ENCODE data around the gene TCEA3.
"Not testable (repeated sequence)": the region's sequence is repeated elsewhere in the genome, so short reads cannot be mapped to it uniquely, and the experiment has no call there.

The TCEA3 gene

GRCh38 chr1:23383577-23384311 is 40.8 kb downstream of the TCEA3 start:
- Histone ChIP-seq H3K9ac (ENCODE audit: low read depth, low read length, poor library complexity) (no peak overlapping the region), H3K23ac (ENCODE audit: low read depth, low read length, poor library complexity) (no peak overlapping the region), H4K8ac (ENCODE audit: low read depth, low read length) (no peak overlapping the region), H2BK12ac (ENCODE audit: low read length) (no peak overlapping the region), H2BK5ac (ENCODE audit: low read length) (no peak overlapping the region), H2BK120ac (ENCODE audit: low read depth, low read length) (no peak overlapping the region), H3K9me3 (replicated peaks in 1 of 2; ENCODE audit: control insufficient read depth in 2 of 2, insufficient read depth in 1 of 2, low read depth in 1 of 2, low read length in 2 of 2) (peaks cover 0 to 5% of the 10 kb centered on the region in 2 donors), H2AK5ac (ENCODE audit: low read depth, low read length) (no peak overlapping the region), H4K91ac (ENCODE audit: low read depth, low read length, poor library complexity) (no peak overlapping the region), H3K14ac (ENCODE audit: low read length) (no peak overlapping the region), H3K4me3 (ENCODE audit: low read length in 2 of 2) (no peak overlapping the region), H3K27me3 (ENCODE audit: control insufficient read depth in 3 of 3, insufficient read depth in 3 of 3, low read depth in 1 of 3, low read length in 3 of 3) (no peaks in the 10 kb centered on the region), H3K4me1 (ENCODE audit: control insufficient read depth in 2 of 2, insufficient read depth in 1 of 2, low read depth in 1 of 2, low read length in 2 of 2) (peaks cover 0 to 1% of the 10 kb centered on the region in 2 donors), H3K79me1 (ENCODE audit: low read depth, low read length) (no peaks in the 10 kb centered on the region), H2AFZ (ENCODE audit: low read length) (no peak overlapping the region), H2BK15ac (ENCODE audit: low read length) (no peak overlapping the region), H3K4me2 (ENCODE audit: insufficient read depth, low read length, poor library complexity, severe bottlenecking) (no peak overlapping the region), H3K36me3 (replicated peaks in 1 of 2; ENCODE audit: control insufficient read depth in 2 of 2, insufficient read depth in 2 of 2, low read length in 2 of 2) (no peaks in the 10 kb centered on the region), H3K27ac (replicated peaks; ENCODE audit: low read length) (no peak overlapping the region), H3K4ac (ENCODE audit: low read length) (no peak overlapping the region), H3K18ac (ENCODE audit: low read length) (no peak overlapping the region)
- no CpG with 5 or more reads among the region's 8 CpGs for whole genome bisulfite sequencing, 2 donors (ENCODE audit: extremely low coverage in 2 of 2, insufficient read length in 2 of 2, insufficient replicate concordance in 1 of 2)
- DNase-seq (ENCODE audit: low spot score): no peak

GRCh38 chr1:23381233-23381885 is 43.2 kb downstream of the TCEA3 start:
- no peak for DNase-seq (ENCODE audit: low spot score)

GRCh38 chr1:23380719-23381118 is 43.8 kb downstream of the TCEA3 start:
- H3K27me3 ChIP-seq (ENCODE audit: control insufficient read depth in 3 of 3, insufficient read depth in 3 of 3, low read depth in 1 of 3, low read length in 3 of 3): no peaks in the 10 kb centered on the region
- no peak overlapping the region for H3K18ac ChIP-seq (ENCODE audit: low read length)
- no peak overlapping the region for H3K27ac ChIP-seq (replicated peaks; ENCODE audit: low read length)
- no peak overlapping the region for H2AK5ac ChIP-seq (ENCODE audit: low read depth, low read length)
- H3K4me3 ChIP-seq (ENCODE audit: low read length in 2 of 2): no peak overlapping the region
- H3K36me3 ChIP-seq (replicated peaks in 1 of 2; ENCODE audit: control insufficient read depth in 2 of 2, insufficient read depth in 2 of 2, low read length in 2 of 2): no peaks in the 10 kb centered on the region
- H2AFZ ChIP-seq (ENCODE audit: low read length): no peak overlapping the region
- H3K9ac ChIP-seq (ENCODE audit: low read depth, low read length, poor library complexity): no peak overlapping the region
- no peak overlapping the region for H3K14ac ChIP-seq (ENCODE audit: low read length)
- DNase-seq (ENCODE audit: low spot score): no peak
- no peak overlapping the region for H3K4me2 ChIP-seq (ENCODE audit: insufficient read depth, low read length, poor library complexity, severe bottlenecking)
- H3K79me1 ChIP-seq (ENCODE audit: low read depth, low read length): no peaks in the 10 kb centered on the region
- no peak overlapping the region for H4K8ac ChIP-seq (ENCODE audit: low read depth, low read length)
- peaks cover 0 to 5% of the 10 kb centered on the region in 2 donors for H3K9me3 ChIP-seq (replicated peaks in 1 of 2; ENCODE audit: control insufficient read depth in 2 of 2, insufficient read depth in 1 of 2, low read depth in 1 of 2, low read length in 2 of 2)
- peaks cover 5 to 8% of the 10 kb centered on the region in 2 donors for H3K4me1 ChIP-seq (ENCODE audit: control insufficient read depth in 2 of 2, insufficient read depth in 1 of 2, low read depth in 1 of 2, low read length in 2 of 2)
- H2BK5ac ChIP-seq (ENCODE audit: low read length): no peak overlapping the region
- no peak overlapping the region for H3K23ac ChIP-seq (ENCODE audit: low read depth, low read length, poor library complexity)
- no peak overlapping the region for H2BK120ac ChIP-seq (ENCODE audit: low read depth, low read length)
- no peak overlapping the region for H4K91ac ChIP-seq (ENCODE audit: low read depth, low read length, poor library complexity)
- H2BK12ac ChIP-seq (ENCODE audit: low read length): no peak overlapping the region
- no peak overlapping the region for H2BK15ac ChIP-seq (ENCODE audit: low read length)
- H3K4ac ChIP-seq (ENCODE audit: low read length): no peak overlapping the region
- no CpG with 5 or more reads among the region's 5 CpGs for WGBS, 2 donors (ENCODE audit: extremely low coverage in 2 of 2, insufficient read length in 2 of 2, insufficient replicate concordance in 1 of 2)

More at GRCh38 chr1:23381233-23381885, 43.2 kb downstream of the TCEA3 start:
- Histone ChIP-seq H3K27ac (replicated peaks; ENCODE audit: low read length) (no peak overlapping the region), H3K36me3 (replicated peaks in 1 of 2; ENCODE audit: control insufficient read depth in 2 of 2, insufficient read depth in 2 of 2, low read length in 2 of 2) (no peaks in the 10 kb centered on the region), H3K4ac (ENCODE audit: low read length) (no peak overlapping the region), H2AK5ac (ENCODE audit: low read depth, low read length) (no peak overlapping the region), H3K9me3 (replicated peaks in 1 of 2; ENCODE audit: control insufficient read depth in 2 of 2, insufficient read depth in 1 of 2, low read depth in 1 of 2, low read length in 2 of 2) (peaks cover 0 to 5% of the 10 kb centered on the region in 2 donors), H3K9ac (ENCODE audit: low read depth, low read length, poor library complexity) (no peak overlapping the region), H4K91ac (ENCODE audit: low read depth, low read length, poor library complexity) (no peak overlapping the region), H3K79me1 (ENCODE audit: low read depth, low read length) (no peaks in the 10 kb centered on the region), H3K27me3 (ENCODE audit: control insufficient read depth in 3 of 3, insufficient read depth in 3 of 3, low read depth in 1 of 3, low read length in 3 of 3) (no peaks in the 10 kb centered on the region), H3K4me2 (ENCODE audit: insufficient read depth, low read length, poor library complexity, severe bottlenecking) (no peak overlapping the region), H2AFZ (ENCODE audit: low read length) (no peak overlapping the region), H3K4me1 (ENCODE audit: control insufficient read depth in 2 of 2, insufficient read depth in 1 of 2, low read depth in 1 of 2, low read length in 2 of 2) (peaks cover 5 to 8% of the 10 kb centered on the region in 2 donors), H2BK120ac (ENCODE audit: low read depth, low read length) (no peak overlapping the region), H3K4me3 (ENCODE audit: low read length in 2 of 2) (no peak overlapping the region), H2BK5ac (ENCODE audit: low read length) (no peak overlapping the region), H2BK12ac (ENCODE audit: low read length) (no peak overlapping the region), H3K23ac (ENCODE audit: low read depth, low read length, poor library complexity) (no peak overlapping the region), H3K18ac (ENCODE audit: low read length) (no peak overlapping the region), H2BK15ac (ENCODE audit: low read length) (no peak overlapping the region), H3K14ac (ENCODE audit: low read length) (no peak overlapping the region), H4K8ac (ENCODE audit: low read depth, low read length) (no peak overlapping the region)
- WGBS, 2 donors (ENCODE audit: extremely low coverage in 2 of 2, insufficient read length in 2 of 2, insufficient replicate concordance in 1 of 2): no CpG with 5 or more reads among the region's 5 CpGs

GRCh38 chr1:23380236-23380635 is 44.3 kb downstream of the TCEA3 start:
- not testable (repeated sequence) for H2BK12ac ChIP-seq (ENCODE audit: low read length); DNase-seq (ENCODE audit: low spot score); H2BK5ac ChIP-seq (ENCODE audit: low read length); H3K9ac ChIP-seq (ENCODE audit: low read depth, low read length, poor library complexity); H2BK15ac ChIP-seq (ENCODE audit: low read length); H3K14ac ChIP-seq (ENCODE audit: low read length); H3K4ac ChIP-seq (ENCODE audit: low read length); H3K4me1 ChIP-seq (ENCODE audit: control insufficient read depth in 2 of 2, insufficient read depth in 1 of 2, low read depth in 1 of 2, low read length in 2 of 2); H3K9me3 ChIP-seq (replicated peaks in 1 of 2; ENCODE audit: control insufficient read depth in 2 of 2, insufficient read depth in 1 of 2, low read depth in 1 of 2, low read length in 2 of 2); H2AK5ac ChIP-seq (ENCODE audit: low read depth, low read length); H3K23ac ChIP-seq (ENCODE audit: low read depth, low read length, poor library complexity); H3K27ac ChIP-seq (replicated peaks; ENCODE audit: low read length); H3K18ac ChIP-seq (ENCODE audit: low read length); H4K91ac ChIP-seq (ENCODE audit: low read depth, low read length, poor library complexity); H3K79me1 ChIP-seq (ENCODE audit: low read depth, low read length); H3K27me3 ChIP-seq (ENCODE audit: control insufficient read depth in 3 of 3, insufficient read depth in 3 of 3, low read depth in 1 of 3, low read length in 3 of 3); H2AFZ ChIP-seq (ENCODE audit: low read length); H3K36me3 ChIP-seq (replicated peaks in 1 of 2; ENCODE audit: control insufficient read depth in 2 of 2, insufficient read depth in 2 of 2, low read length in 2 of 2); H3K4me2 ChIP-seq (ENCODE audit: insufficient read depth, low read length, poor library complexity, severe bottlenecking); H4K8ac ChIP-seq (ENCODE audit: low read depth, low read length); H3K4me3 ChIP-seq (ENCODE audit: low read length in 2 of 2); H2BK120ac ChIP-seq (ENCODE audit: low read depth, low read length)
- no CpG with 5 or more reads among the region's 4 CpGs for WGBS, 2 donors (ENCODE audit: extremely low coverage in 2 of 2, insufficient read length in 2 of 2, insufficient replicate concordance in 1 of 2)
